A549 (cell line): ENCODE results near the gene MROH9.

Experiments
- KDM1A ChIP-seq: fragments of 200-600 bp; sonication (generic); IDR thresholded peaks from 2 replicates; pipeline ENCODE4 v1.6.1; 2016; ENCODE audit warnings: low read depth, mild to moderate bottlenecking
- POLR2A ChIP-seq: IDR thresholded peaks from 2 replicates; pipeline ENCODE4 v1.6.1; 2012; ENCODE audit warnings: mild to moderate bottlenecking, low read length
- SREBF2 ChIP-seq: fragments of 450-650 bp; IDR thresholded peaks from 2 replicates; pipeline ENCODE4 v1.6.1; 2014; ENCODE audit warnings: mild to moderate bottlenecking, moderate library complexity
- ZFP36 ChIP-seq: fragments of 450-650 bp; IDR thresholded peaks from 2 replicates; pipeline ENCODE4 v1.6.1; 2014; ENCODE audit warnings: borderline replicate concordance; ENCODE audit not compliant: partially characterized antibody

DNA sequence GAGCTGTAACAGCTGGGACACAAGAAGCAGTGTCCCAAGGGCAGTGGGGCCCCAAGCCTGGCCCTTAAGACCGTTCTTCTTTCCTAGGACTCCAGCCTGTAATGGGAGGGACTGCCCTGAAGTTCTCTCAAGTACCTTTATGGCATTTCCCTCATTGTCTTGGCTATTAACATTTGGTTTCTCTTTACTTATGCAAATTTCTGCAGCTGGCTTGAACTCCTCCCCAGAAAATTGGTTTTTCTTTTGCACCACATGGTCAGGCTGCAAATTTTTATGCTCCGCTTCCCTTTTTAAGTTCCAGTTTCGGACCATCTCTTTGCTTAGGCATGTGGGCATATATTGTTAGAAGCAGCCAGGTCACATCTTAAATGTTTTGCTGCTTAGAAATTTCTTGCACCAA, 3.1 kb upstream of the MROH9 start:
- no peak for TF ChIP-seq ZFP36
- no peak for TF ChIP-seq POLR2A
- TF ChIP-seq KDM1A, result no peak
- TF ChIP-seq SREBF2, result no peak
